ENCODE results near the gene BRINP1. TPM values are rescaled to one million over a fixed set of nuclear protein-coding genes. Genes with fewer than 3 reads are reported as not detected.

BRINP1 gene
- polyA plus RNA-seq, 3 donors, result not detected

- Mint-ChIP-seq H3K27ac (peak overlapping the region in 1 of 7 donors; percentile 26), H3K4me3 (no peak overlapping the region), H3K27me3 (ENCODE audit: low read depth in 3 of 3) (peaks cover 2 to 6% (median 3%) of the 10 kb centered on the region in 3 donors), H3K9me3 (peaks cover 0 to 2% (median 0%) of the 10 kb centered on the region in 7 donors), H3K36me3 (no peaks in the 10 kb centered on the region), H3K4me1 (no peaks in the 10 kb centered on the region)
- no peak for TF ChIP-seq CTCF (IDR thresholded peaks at IDR 0.05)
- no peak for DNase-seq
- 56% methylated on average over 2 of the region's 3 CpGs for WGBS (ENCODE audit: insufficient coverage)
- Histone ChIP-seq H3K9ac (ENCODE audit: insufficient read depth, low read length, poor library complexity, severe bottlenecking) (no peak overlapping the region), H2AFZ (ENCODE audit: insufficient read depth, low read depth, low read length, poor library complexity, severe bottlenecking) (no peak overlapping the region), H3K36me3 (replicated peaks in 1 of 2; ENCODE audit: control insufficient read depth in 1 of 2, insufficient read depth in 2 of 2, low read length in 2 of 2) (no peaks in the 10 kb centered on the region), H3K27ac (ENCODE audit: low read depth in 1 of 2, low read length in 2 of 2) (no peak overlapping the region), H3K4me2 (replicated peaks; ENCODE audit: extremely low read depth, low read length, poor library complexity, severe bottlenecking) (no peak overlapping the region), H4K20me1 (ENCODE audit: insufficient read depth, low read length) (no peaks in the 10 kb centered on the region), H3K4me1 (ENCODE audit: control insufficient read depth in 1 of 2, insufficient read depth in 2 of 2, low read length in 2 of 2) (no peaks in the 10 kb centered on the region), H3K9me3 (replicated peaks in 1 of 2; ENCODE audit: control insufficient read depth in 1 of 2, insufficient read depth in 1 of 2, low read length in 2 of 2) (no peaks in the 10 kb centered on the region), H3K4me3 (replicated peaks in 1 of 3; ENCODE audit: low read depth in 2 of 3, low read length in 3 of 3) (no peak overlapping the region), H3K79me2 (ENCODE audit: insufficient read depth, low read length) (no peaks in the 10 kb centered on the region), H3K27me3 (ENCODE audit: control insufficient read depth in 2 of 2, insufficient read depth in 2 of 2, low read length in 2 of 2) (no peaks in the 10 kb centered on the region)
- intact Hi-C loops (cut with micrococcal nuclease), result no loop called here
Measured at GRCh38 chr9:119273984-119274665, 95.1 kb downstream of the BRINP1 start.

GRCh38 chr9:119273325-119273904 is 95.8 kb downstream of the BRINP1 start:
- Mint-ChIP-seq H3K27ac (no peak overlapping the region), H3K9me3 (peaks cover 0 to 2% (median 0%) of the 10 kb centered on the region in 7 donors), H3K4me1 (no peaks in the 10 kb centered on the region), H3K4me3 (no peak overlapping the region), H3K36me3 (no peaks in the 10 kb centered on the region), H3K27me3 (ENCODE audit: low read depth in 3 of 3) (peaks cover 2 to 6% (median 3%) of the 10 kb centered on the region in 3 donors)
- H3K27ac ChIP-seq (ENCODE audit: low read depth in 1 of 2, low read length in 2 of 2), result no peak overlapping the region
- WGBS (ENCODE audit: insufficient coverage), result 60% methylated on average over 1 of the region's 5 CpGs
- H3K36me3 ChIP-seq (replicated peaks in 1 of 2; ENCODE audit: control insufficient read depth in 1 of 2, insufficient read depth in 2 of 2, low read length in 2 of 2), result no peaks in the 10 kb centered on the region
- no peaks in the 10 kb centered on the region for H3K27me3 ChIP-seq (ENCODE audit: control insufficient read depth in 2 of 2, insufficient read depth in 2 of 2, low read length in 2 of 2)
- intact Hi-C loops (cut with micrococcal nuclease), result no loop called here
- H3K4me2 ChIP-seq (replicated peaks; ENCODE audit: extremely low read depth, low read length, poor library complexity, severe bottlenecking), result no peak overlapping the region
- DNase-seq, result no peak
- no peaks in the 10 kb centered on the region for H3K79me2 ChIP-seq (ENCODE audit: insufficient read depth, low read length)
- TF ChIP-seq CTCF (IDR thresholded peaks at IDR 0.05), result no peak
- no peak overlapping the region for H3K4me3 ChIP-seq (replicated peaks in 1 of 3; ENCODE audit: low read depth in 2 of 3, low read length in 3 of 3)
- no peak overlapping the region for H2AFZ ChIP-seq (ENCODE audit: insufficient read depth, low read depth, low read length, poor library complexity, severe bottlenecking)
- no peaks in the 10 kb centered on the region for H3K9me3 ChIP-seq (replicated peaks in 1 of 2; ENCODE audit: control insufficient read depth in 1 of 2, insufficient read depth in 1 of 2, low read length in 2 of 2)
- H4K20me1 ChIP-seq (ENCODE audit: insufficient read depth, low read length), result no peaks in the 10 kb centered on the region
- no peak overlapping the region for H3K9ac ChIP-seq (ENCODE audit: insufficient read depth, low read length, poor library complexity, severe bottlenecking)
- no peaks in the 10 kb centered on the region for H3K4me1 ChIP-seq (ENCODE audit: control insufficient read depth in 1 of 2, insufficient read depth in 2 of 2, low read length in 2 of 2)

Measured in CD14-positive monocyte (primary cell).